DMS 273 treated with DMSO at 0.1 percent for 48 hours (cell line): ENCODE measurements around the gene DLG2.

Experiments used
- DNase-seq: peaks from one replicate; lab custom pipeline; 2025; lab: John Stamatoyannopoulos, UW

The DLG2 gene

GRCh38 chr11:83990160-83990733, 1636.9 kb downstream of the DLG2 start:
- DNase-seq: no peak

- no peak for DNase-seq
Measured at GRCh38 chr11:83982825-83983224, 1644.3 kb downstream of the DLG2 start.

- DNase-seq: no peak
Measured at GRCh38 chr11:83979593-83979992, 1647.6 kb downstream of the DLG2 start.

GRCh38 chr11:83978942-83979341, 1648.2 kb downstream of the DLG2 start:
- DNase-seq: no peak

- DNase-seq: no peak
Measured at GRCh38 chr11:83976086-83976485, 1651.1 kb downstream of the DLG2 start.

- no peak for DNase-seq
Measured at GRCh38 chr11:83972536-83972935, 1654.6 kb downstream of the DLG2 start.

- no peak for DNase-seq
Measured at GRCh38 chr11:83971063-83971462, 1656.1 kb downstream of the DLG2 start.

GRCh38 chr11:83970061-83970671, 1657.0 kb downstream of the DLG2 start:
- no peak for DNase-seq

GRCh38 chr11:83957038-83957900, 1669.9 kb downstream of the DLG2 start:
- no peak for DNase-seq

GRCh38 chr11:83956119-83956697, 1670.9 kb downstream of the DLG2 start:
- no peak for DNase-seq

GRCh38 chr11:83954780-83955179, 1672.4 kb downstream of the DLG2 start:
- DNase-seq: no peak

- no peak for DNase-seq
Measured at GRCh38 chr11:83951521-83951920, 1675.6 kb downstream of the DLG2 start.

GRCh38 chr11:83948200-83948599, 1678.9 kb downstream of the DLG2 start:
- no peak for DNase-seq

- DNase-seq: no peak
Measured at GRCh38 chr11:83945976-83946375, 1681.2 kb downstream of the DLG2 start.

GRCh38 chr11:83941050-83941449, 1686.1 kb downstream of the DLG2 start:
- no peak for DNase-seq

GRCh38 chr11:83938148-83938547, 1689.0 kb downstream of the DLG2 start:
- DNase-seq: no peak

- no peak for DNase-seq
Measured at GRCh38 chr11:83933008-83933407, 1694.1 kb downstream of the DLG2 start.

- no peak for DNase-seq
Measured at GRCh38 chr11:83927422-83927821, 1699.7 kb downstream of the DLG2 start.

GRCh38 chr11:83924795-83925542, 1702.2 kb downstream of the DLG2 start:
- no peak for DNase-seq

GRCh38 chr11:83923961-83924360, 1703.2 kb downstream of the DLG2 start:
- DNase-seq: no peak

- DNase-seq: no peak
Measured at GRCh38 chr11:83922953-83923352, 1704.2 kb downstream of the DLG2 start.

- no peak for DNase-seq
Measured at GRCh38 chr11:83922318-83922717, 1704.8 kb downstream of the DLG2 start.
